Measurements from ENCODE around the gene MCCD1.
A peak's percentile ranks its signal among the peaks of the same experiment; 100 is the strongest.

MCCD1 gene

GRCh38 chr6:31544676-31545075 is 15.9 kb downstream of the MCCD1 start:
- H3K27me3 ChIP-seq (replicated peaks) = no peaks in the 10 kb centered on the region

GRCh38 chr6:31545291-31545690 is 16.5 kb downstream of the MCCD1 start:
- no peak for TF ChIP-seq CTCF (IDR thresholded peaks at IDR 0.05; ENCODE audit: low read depth, low read length, missing control alignments)
- peaks cover 13% of the 10 kb centered on the region for H3K36me3 ChIP-seq (replicated peaks)
- H3K27ac ChIP-seq = no peak overlapping the region
- no peak overlapping the region for H3K4me3 ChIP-seq (ENCODE audit: low read depth, low read length)
- DNase-seq = no peak
- H3K27me3 ChIP-seq (replicated peaks) = no peaks in the 10 kb centered on the region
- in situ Hi-C loops (cut with HindIII; ENCODE audit: low pct_ligation_motif_present, low sequenced_read_pairs) = no loop called here

More at GRCh38 chr6:31544676-31545075, 15.9 kb downstream of the MCCD1 start:
- no peak for TF ChIP-seq CTCF (IDR thresholded peaks at IDR 0.05; ENCODE audit: low read depth, low read length, missing control alignments)
- Histone ChIP-seq H3K36me3 (replicated peaks) (peaks cover 18% of the 10 kb centered on the region), H3K27ac (no peak overlapping the region), H3K4me3 (ENCODE audit: low read depth, low read length) (no peak overlapping the region)
- in situ Hi-C loops (cut with HindIII; ENCODE audit: low pct_ligation_motif_present, low sequenced_read_pairs) = no loop called here
- no peak for DNase-seq

- peak; percentile 100 for TF ChIP-seq CTCF (IDR thresholded peaks at IDR 0.05; ENCODE audit: low read depth, low read length, missing control alignments)
- H3K36me3 ChIP-seq (replicated peaks) = peaks cover 12% of the 10 kb centered on the region
- peak within 1 kb of the TSS; percentile 57 for H3K4me3 ChIP-seq (ENCODE audit: low read depth, low read length)
- DNase-seq = peak; percentile 94
- no peaks in the 10 kb centered on the region for H3K27me3 ChIP-seq (replicated peaks)
- H3K27ac ChIP-seq = peak within 1 kb of the TSS; percentile 75
- in situ Hi-C loops (cut with HindIII; ENCODE audit: low pct_ligation_motif_present, low sequenced_read_pairs) = no loop called here
These were observed 17.7 kb downstream of the MCCD1 start, which contains the start of gene ATP6V1G2 for GRCh38 chr6:31546339-31546957. Gene ATP6V1G2 (minus strand): TSS chr6:31546608. CDS start chr6:31546559, 49 bp downstream.

DNA sequence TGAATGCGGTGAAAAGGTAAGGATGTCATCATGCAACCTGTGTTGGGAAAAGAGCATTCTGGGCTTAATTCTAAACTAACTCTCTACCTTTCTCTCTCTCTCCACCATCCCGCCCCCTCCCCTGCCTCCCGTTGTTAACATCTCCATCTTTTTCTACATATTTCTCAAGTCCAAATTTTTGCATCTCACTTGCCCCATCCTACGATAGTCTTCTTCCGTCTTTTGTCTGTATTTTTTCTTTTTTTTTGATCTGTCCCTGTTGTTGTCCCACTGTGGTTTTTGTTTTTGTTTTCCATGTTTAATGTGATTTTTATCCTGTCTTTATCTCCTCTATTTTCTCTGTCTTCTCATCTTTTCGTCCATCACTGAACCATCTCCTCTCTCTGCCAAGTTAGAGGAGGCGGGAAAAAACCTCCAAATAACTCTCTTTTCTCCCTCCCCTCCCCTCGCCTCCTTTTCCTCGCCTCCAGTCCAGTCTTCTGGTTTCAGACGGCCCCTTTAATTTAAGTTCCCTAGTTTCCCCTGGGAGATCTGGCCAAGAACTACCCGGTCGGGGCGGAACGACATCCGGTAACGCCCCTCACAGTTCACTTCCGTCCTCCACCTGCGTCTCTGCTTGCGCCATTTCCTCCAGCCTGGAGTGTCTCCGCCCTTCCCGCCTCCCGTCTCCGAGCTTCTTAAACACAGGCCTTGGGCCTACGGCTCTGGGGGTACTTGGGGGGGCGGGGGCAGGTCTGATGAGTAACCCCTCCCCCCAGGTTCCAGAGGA is 18.4 kb downstream of the MCCD1 start, which contains the start of gene NFKBIL1:
TSS of gene NFKBIL1 (plus strand) at position 651 of the 769 bp plus-strand sequence. CDS start at position 738, 87 bp downstream.
- peaks cover 11% of the 10 kb centered on the region for H3K36me3 ChIP-seq (replicated peaks)

More for the DNA sequence above, 18.4 kb downstream of the MCCD1 start, which contains the start of gene NFKBIL1:
- H3K27me3 ChIP-seq (replicated peaks) = no peaks in the 10 kb centered on the region
- in situ Hi-C loops (cut with HindIII; ENCODE audit: low pct_ligation_motif_present, low sequenced_read_pairs) = no loop called here
- DNase-seq = peak; percentile 96
- H3K27ac ChIP-seq = peak within 1 kb of the TSS; percentile 75
- H3K4me3 ChIP-seq (ENCODE audit: low read depth, low read length) = peak within 1 kb of the TSS; percentile 57
- no peak for TF ChIP-seq CTCF (IDR thresholded peaks at IDR 0.05; ENCODE audit: low read depth, low read length, missing control alignments)

Data from brain microvascular endothelial cell (primary cell).